PC-3 (cell line): ENCODE results near the gene TAC4. TPM values are rescaled to one million over a fixed set of nuclear protein-coding genes. Genes with fewer than 3 reads are reported as not detected.

Experiments used
- ATAC-seq: fragments of 200-7000 bp; cut with Tn5 transposase; 2 replicates; pipeline ENCODE4 v1.9.1; 2020; ENCODE audit warnings: mild to moderate bottlenecking, moderate library complexity
- BruUV-seq: library from RNA; stranded (reverse); fragments of 400-500 nt; replicated peaks from 2 replicates; lab custom pipeline; 2021; lab: Mats Ljungman, UMichigan
- CTCF ChIA-PET: fragments of 300-600 bp; sonication (Branson Sonifier 250); formaldehyde crosslinking; loops from one replicate; lab custom pipeline; 2022; ENCODE audit warnings: antibody characterized with exemption; lab: Charles Lee
- POLR2A ChIA-PET: fragments of 300-600 bp; sonication (Branson Sonifier 250); formaldehyde crosslinking; loops from one replicate; lab custom pipeline; 2022; ENCODE audit warnings: antibody characterized with exemption; ENCODE audit not compliant: unreplicated experiment; lab: Charles Lee
- DNase-seq: peaks from one replicate; pipeline ENCODE4 v3.0.0-alpha.2; 2015
- H2AFZ ChIP-seq: fragments of 300-600 bp; sonication (generic); 2 replicates; pipeline ENCODE4 v1.6.0; 2016; ENCODE audit warnings: antibody characterized with exemption, low read length
- H3F3A ChIP-seq: fragments of 300-600 bp; sonication (generic); one replicate; pipeline ENCODE4 v1.6.0; 2017; ENCODE audit warnings: antibody characterized with exemption, low read length, control low read depth, mild to moderate bottlenecking; ENCODE audit not compliant: unreplicated experiment
- H3K27ac ChIP-seq: fragments of 300-600 bp; sonication (generic); 2 replicates; pipeline ENCODE4 v1.5.1; 2016; ENCODE audit warnings: mild to moderate bottlenecking, low read length
- H3K27me3 ChIP-seq: fragments of 300-600 bp; sonication (generic); 2 replicates; pipeline ENCODE4 v1.6.1; 2016; ENCODE audit warnings: low read length, mixed read lengths
- H3K36me3 ChIP-seq: fragments of 300-600 bp; sonication (generic); 2 replicates; pipeline ENCODE4 v1.6.1; 2016; ENCODE audit warnings: low read depth, mixed run types, low read length, mixed read lengths
- H3K4me1 ChIP-seq: fragments of 300-600 bp; sonication (generic); 2 replicates; pipeline ENCODE4 v1.5.1; 2016; ENCODE audit warnings: low read length; ENCODE audit not compliant: insufficient read depth
- H3K4me2 ChIP-seq: fragments of 300-600 bp; sonication (generic); 2 replicates; pipeline ENCODE4 v1.6.0; 2016; ENCODE audit warnings: low read length
- H3K4me3 ChIP-seq: fragments of 300-600 bp; sonication (generic); 2 replicates; pipeline ENCODE4 v1.5.1; 2016; ENCODE audit warnings: mild to moderate bottlenecking, low read length, mixed read lengths
- H3K79me2 ChIP-seq: fragments of 300-600 bp; sonication (generic); 2 replicates; pipeline ENCODE4 v1.6.1; 2017; ENCODE audit warnings: low read length, mixed read lengths
- H3K9ac ChIP-seq: fragments of 300-600 bp; sonication (generic); 2 replicates; pipeline ENCODE4 v1.6.0; 2016; ENCODE audit warnings: mild to moderate bottlenecking, low read length
- H3K9me2 ChIP-seq: fragments of 300-600 bp; sonication (generic); replicated peaks from 2 replicates; pipeline ENCODE4 v1.6.1; 2016; ENCODE audit warnings: mixed run types, low read length, mixed read lengths
- H3K9me3 ChIP-seq: fragments of 300-600 bp; sonication (generic); 2 replicates; pipeline ENCODE4 v1.6.1; 2016; ENCODE audit warnings: low read length, mixed read lengths
- H4K20me1 ChIP-seq: fragments of 300-600 bp; sonication (generic); 2 replicates; pipeline ENCODE4 v1.6.1; 2016; ENCODE audit warnings: low read length, mixed read lengths
- EZH2 ChIP-seq: fragments of 300-600 bp; sonication (generic); IDR thresholded peaks from one replicate; pipeline ENCODE4 v1.6.1; 2017; ENCODE audit warnings: antibody characterized with exemption, mild to moderate bottlenecking, low read length; ENCODE audit not compliant: unreplicated experiment
- EZH2phosphoT487 ChIP-seq: fragments of 300-600 bp; sonication (generic); IDR thresholded peaks from 2 replicates; pipeline ENCODE4 v1.6.1; 2018; ENCODE audit warnings: mild to moderate bottlenecking, antibody characterized with exemption, low read length, borderline replicate concordance
- intact Hi-C: fragments of 100-400 bp; cut with micrococcal nuclease; formaldehyde crosslinking; loops from 2 replicates; pipeline ENCODE4 v1.9.0; 2023
- total RNA-seq: library from RNA; depleted of rRNA; stranded (reverse); fragments of >200 nt; gene quantifications from 2 replicates; pipeline ENCODE4 v1.2.3, GENCODE V29; 2014
- TF ChIP-seq, protein P1 (sequence below): fragments of 300-600 bp; sonication (generic); conservative IDR thresholded peaks from 2 replicates; pipeline ENCODE4 v1.5.1; 2017; ENCODE audit warnings: antibody characterized with exemption, low read depth, mild to moderate bottlenecking, low read length

Gene TAC4
- total RNA-seq, 1 experiment from 2014 or later = not detected

DNA sequence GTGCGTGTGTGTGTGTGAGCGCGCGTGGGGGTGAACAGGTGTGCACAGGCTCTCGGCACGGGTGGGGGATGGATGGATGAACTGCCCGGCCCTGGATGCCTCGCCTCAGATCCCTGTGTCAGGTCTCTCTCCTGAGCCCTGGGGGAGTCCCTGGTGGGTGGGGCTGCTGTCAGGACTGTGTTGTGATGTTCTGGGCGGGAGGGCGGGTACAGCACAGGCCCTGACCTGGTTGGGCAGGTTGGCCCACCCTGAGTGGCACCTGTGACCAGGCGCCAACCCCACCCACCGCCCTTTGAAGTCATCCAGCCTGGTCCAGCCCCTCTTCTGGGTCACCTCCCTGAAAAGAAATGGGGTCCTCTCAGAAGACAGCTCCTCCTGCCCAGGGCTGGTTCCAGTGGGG lies 41.6 kb upstream of the TAC4 start:
- no peak for ATAC-seq
- intact Hi-C loops = no loop called here

DNA sequence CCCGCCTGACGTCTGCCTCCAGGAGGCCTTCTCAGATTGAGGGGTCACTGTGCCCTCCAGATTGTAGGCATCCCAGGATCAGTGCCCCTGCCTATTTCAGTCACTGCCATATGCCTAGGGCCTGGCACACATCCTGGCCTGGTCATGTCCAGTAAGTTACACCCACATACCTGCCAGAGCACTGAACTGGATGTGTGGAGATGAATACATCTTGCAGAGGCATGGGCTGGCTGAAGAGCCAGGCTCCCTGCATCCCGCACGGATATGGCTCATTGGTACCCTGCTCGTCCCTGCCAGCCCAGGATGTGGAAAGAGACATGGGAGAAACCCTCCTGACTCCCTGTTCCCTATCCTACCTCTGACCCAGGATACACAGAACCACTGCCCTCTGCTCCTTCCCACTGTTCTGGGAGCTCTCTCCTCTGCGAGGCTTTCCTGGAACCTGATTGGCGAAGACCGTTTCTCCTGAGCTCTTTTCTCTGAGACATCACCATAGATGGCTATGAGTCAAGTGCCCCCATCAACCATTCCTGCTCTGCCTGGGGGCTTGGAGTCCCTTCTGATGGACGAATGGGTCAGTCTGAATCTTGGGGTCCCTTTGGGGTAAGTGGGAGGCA lies 40.0 kb upstream of the TAC4 start:
- BruUV-seq = no TSS peak
- TF ChIP-seq, protein P1, sequence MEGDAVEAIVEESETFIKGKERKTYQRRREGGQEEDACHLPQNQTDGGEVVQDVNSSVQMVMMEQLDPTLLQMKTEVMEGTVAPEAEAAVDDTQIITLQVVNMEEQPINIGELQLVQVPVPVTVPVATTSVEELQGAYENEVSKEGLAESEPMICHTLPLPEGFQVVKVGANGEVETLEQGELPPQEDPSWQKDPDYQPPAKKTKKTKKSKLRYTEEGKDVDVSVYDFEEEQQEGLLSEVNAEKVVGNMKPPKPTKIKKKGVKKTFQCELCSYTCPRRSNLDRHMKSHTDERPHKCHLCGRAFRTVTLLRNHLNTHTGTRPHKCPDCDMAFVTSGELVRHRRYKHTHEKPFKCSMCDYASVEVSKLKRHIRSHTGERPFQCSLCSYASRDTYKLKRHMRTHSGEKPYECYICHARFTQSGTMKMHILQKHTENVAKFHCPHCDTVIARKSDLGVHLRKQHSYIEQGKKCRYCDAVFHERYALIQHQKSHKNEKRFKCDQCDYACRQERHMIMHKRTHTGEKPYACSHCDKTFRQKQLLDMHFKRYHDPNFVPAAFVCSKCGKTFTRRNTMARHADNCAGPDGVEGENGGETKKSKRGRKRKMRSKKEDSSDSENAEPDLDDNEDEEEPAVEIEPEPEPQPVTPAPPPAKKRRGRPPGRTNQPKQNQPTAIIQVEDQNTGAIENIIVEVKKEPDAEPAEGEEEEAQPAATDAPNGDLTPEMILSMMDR = no peak
- TF ChIP-seq EZH2phosphoT487 (no peak), EZH2 (no peak)
- peak overlapping the region; percentile 58 for H3K4me2 ChIP-seq
- DNase-seq (peak; percentile 64), ATAC-seq (peak; percentile 53)
- H3K27ac ChIP-seq = peak overlapping the region; percentile 32
- no peaks in the 10 kb centered on the region for H3K27me3 ChIP-seq
- H2AFZ ChIP-seq = no peak overlapping the region
- no peak overlapping the region for H3K9ac ChIP-seq
- ChIA-PET POLR2A (no interaction called here), CTCF (no interaction called here)
- no peaks in the 10 kb centered on the region for H4K20me1 ChIP-seq
- no peaks in the 10 kb centered on the region for H3K9me2 ChIP-seq
- H3K36me3 ChIP-seq = no peaks in the 10 kb centered on the region
- H3K4me1 ChIP-seq = peaks cover 23% of the 10 kb centered on the region
- no peaks in the 10 kb centered on the region for H3K9me3 ChIP-seq
- intact Hi-C loops = no loop called here
- H3K4me3 ChIP-seq = no peak overlapping the region
- no peaks in the 10 kb centered on the region for H3K79me2 ChIP-seq
- no peaks in the 10 kb centered on the region for H3F3A ChIP-seq

More for the DNA sequence above, 41.6 kb upstream of the TAC4 start:
- Histone ChIP-seq H3K4me2 (no peak overlapping the region), H3K4me1 (peaks cover 23% of the 10 kb centered on the region), H3K27ac (no peak overlapping the region), H3K4me3 (no peak overlapping the region), H3K9me2 (no peaks in the 10 kb centered on the region), H4K20me1 (no peaks in the 10 kb centered on the region), H3K9ac (no peak overlapping the region), H2AFZ (no peak overlapping the region), H3K36me3 (no peaks in the 10 kb centered on the region), H3F3A (no peaks in the 10 kb centered on the region), H3K27me3 (no peaks in the 10 kb centered on the region), H3K79me2 (no peaks in the 10 kb centered on the region), H3K9me3 (no peaks in the 10 kb centered on the region)
- ChIA-PET POLR2A (interaction anchor here (0.5 kb wide), 1 partner anchor 21 kb away, joined by 4 read pairs; no protein-coding TSS in a partner anchor), CTCF (no interaction called here)
- BruUV-seq = no TSS peak
- TF ChIP-seq EZH2phosphoT487 (no peak), EZH2 (no peak)
- TF ChIP-seq, protein P1 = no peak
- DNase-seq = no peak

DNA sequence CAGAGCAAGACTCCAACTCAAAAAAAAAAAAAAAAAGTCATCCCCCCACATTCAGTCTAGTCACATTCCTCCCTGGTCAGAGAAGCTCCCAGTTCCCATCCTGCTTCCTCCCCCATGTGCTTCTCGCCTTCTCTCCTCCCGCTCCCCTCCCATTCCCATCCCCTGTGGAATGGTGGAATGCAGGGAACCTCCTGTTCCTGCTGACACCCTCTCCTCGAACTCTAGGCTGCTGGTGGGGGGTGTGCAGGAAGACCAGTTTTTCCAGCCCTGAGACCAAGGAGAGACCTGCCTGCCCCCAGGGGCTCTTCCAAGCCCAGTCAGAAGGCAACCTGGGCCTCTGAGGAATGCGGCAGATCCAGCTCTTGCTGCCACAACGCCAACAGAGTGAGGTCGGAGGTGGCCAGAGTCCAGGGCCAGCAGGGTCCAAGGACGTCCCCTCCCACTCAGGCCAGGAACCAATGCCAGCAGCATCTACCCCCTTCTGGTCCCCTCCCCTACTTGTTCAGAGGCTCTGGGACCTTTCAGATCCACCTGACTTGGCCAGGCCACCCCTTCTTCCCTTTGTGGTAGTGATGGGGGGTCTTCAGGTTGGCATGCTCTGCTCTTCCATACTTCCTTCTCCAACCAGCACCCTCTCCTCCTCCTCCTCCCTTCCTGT lies 39.3 kb upstream of the TAC4 start:
- TF ChIP-seq EZH2 (no peak), EZH2phosphoT487 (no peak)
- TF ChIP-seq, protein P1 = no peak
- Histone ChIP-seq H3F3A (no peaks in the 10 kb centered on the region), H3K4me3 (no peak overlapping the region), H3K36me3 (no peaks in the 10 kb centered on the region), H3K4me1 (peaks cover 23% of the 10 kb centered on the region), H3K9me3 (no peaks in the 10 kb centered on the region), H2AFZ (no peak overlapping the region), H3K4me2 (peak overlapping the region; percentile 58), H3K79me2 (no peaks in the 10 kb centered on the region), H3K27me3 (no peaks in the 10 kb centered on the region), H3K27ac (peak overlapping the region; percentile 32), H3K9me2 (no peaks in the 10 kb centered on the region), H3K9ac (no peak overlapping the region), H4K20me1 (no peaks in the 10 kb centered on the region)
- peak; percentile 82 for ATAC-seq
- ChIA-PET POLR2A (no interaction called here), CTCF (interaction anchor here (0.6 kb wide), 1 partner anchor 66 kb away, joined by 3 read pairs; no protein-coding TSS in a partner anchor)
- BruUV-seq = no TSS peak
- peak; percentile 98 for DNase-seq
- intact Hi-C loops = no loop called here
